ENCODE measurements around the gene ACACA. TPM values are rescaled to one million over a fixed set of nuclear protein-coding genes. Genes with fewer than 3 reads are reported as not detected.
A peak's percentile ranks its signal among the peaks of the same experiment; 100 is the strongest.

The ACACA gene
- total and polyA plus RNA-seq, 9 of the 15 experiments (the other 6 are each of a cell fraction or from before 2014, with no cell fraction given), result 35.9 to 135 (median 88.4) TPM

- TF ChIP-seq HES1 (IDR thresholded peaks at IDR 0.05; ENCODE audit: low read depth), result peak; percentile 93
- no peak for TF ChIP-seq GABPB2 (CRISPR knock-in tag; conservative IDR thresholded peaks at IDR 0.05)
- TF ChIP-seq, protein P1, sequence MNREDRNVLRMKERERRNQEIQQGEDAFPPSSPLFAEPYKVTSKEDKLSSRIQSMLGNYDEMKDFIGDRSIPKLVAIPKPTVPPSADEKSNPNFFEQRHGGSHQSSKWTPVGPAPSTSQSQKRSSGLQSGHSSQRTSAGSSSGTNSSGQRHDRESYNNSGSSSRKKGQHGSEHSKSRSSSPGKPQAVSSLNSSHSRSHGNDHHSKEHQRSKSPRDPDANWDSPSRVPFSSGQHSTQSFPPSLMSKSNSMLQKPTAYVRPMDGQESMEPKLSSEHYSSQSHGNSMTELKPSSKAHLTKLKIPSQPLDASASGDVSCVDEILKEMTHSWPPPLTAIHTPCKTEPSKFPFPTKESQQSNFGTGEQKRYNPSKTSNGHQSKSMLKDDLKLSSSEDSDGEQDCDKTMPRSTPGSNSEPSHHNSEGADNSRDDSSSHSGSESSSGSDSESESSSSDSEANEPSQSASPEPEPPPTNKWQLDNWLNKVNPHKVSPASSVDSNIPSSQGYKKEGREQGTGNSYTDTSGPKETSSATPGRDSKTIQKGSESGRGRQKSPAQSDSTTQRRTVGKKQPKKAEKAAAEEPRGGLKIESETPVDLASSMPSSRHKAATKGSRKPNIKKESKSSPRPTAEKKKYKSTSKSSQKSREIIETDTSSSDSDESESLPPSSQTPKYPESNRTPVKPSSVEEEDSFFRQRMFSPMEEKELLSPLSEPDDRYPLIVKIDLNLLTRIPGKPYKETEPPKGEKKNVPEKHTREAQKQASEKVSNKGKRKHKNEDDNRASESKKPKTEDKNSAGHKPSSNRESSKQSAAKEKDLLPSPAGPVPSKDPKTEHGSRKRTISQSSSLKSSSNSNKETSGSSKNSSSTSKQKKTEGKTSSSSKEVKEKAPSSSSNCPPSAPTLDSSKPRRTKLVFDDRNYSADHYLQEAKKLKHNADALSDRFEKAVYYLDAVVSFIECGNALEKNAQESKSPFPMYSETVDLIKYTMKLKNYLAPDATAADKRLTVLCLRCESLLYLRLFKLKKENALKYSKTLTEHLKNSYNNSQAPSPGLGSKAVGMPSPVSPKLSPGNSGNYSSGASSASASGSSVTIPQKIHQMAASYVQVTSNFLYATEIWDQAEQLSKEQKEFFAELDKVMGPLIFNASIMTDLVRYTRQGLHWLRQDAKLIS (CRISPR knock-in tag; IDR thresholded peaks at IDR 0.05), result no peak
- TF ChIP-seq DMBX1 (CRISPR knock-in tag; IDR thresholded peaks at IDR 0.05; ENCODE audit: borderline replicate concordance), result no peak
- TF ChIP-seq ZNF77 (CRISPR knock-in tag; IDR thresholded peaks at IDR 0.05), result no peak
- TF ChIP-seq, protein P2, sequence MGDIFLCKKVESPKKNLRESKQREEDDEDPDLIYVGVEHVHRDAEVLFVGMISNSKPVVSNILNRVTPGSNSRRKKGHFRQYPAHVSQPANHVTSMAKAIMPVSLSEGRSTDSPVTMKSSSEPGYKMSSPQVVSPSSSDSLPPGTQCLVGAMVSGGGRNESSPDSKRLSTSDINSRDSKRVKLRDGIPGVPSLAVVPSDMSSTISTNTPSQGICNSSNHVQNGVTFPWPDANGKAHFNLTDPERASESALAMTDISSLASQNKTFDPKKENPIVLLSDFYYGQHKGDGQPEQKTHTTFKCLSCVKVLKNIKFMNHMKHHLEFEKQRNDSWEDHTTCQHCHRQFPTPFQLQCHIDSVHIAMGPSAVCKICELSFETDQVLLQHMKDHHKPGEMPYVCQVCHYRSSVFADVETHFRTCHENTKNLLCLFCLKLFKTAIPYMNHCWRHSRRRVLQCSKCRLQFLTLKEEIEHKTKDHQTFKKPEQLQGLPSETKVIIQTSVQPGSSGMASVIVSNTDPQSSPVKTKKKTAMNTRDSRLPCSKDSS (IDR thresholded peaks at IDR 0.05; ENCODE audit: low read depth, partially characterized antibody), result no peak
- peak; percentile 53; the same call in 1 of the 2 replicates for TF ChIP-seq ARID2 (IDR thresholded peaks at IDR 0.05)
- TF ChIP-seq FOXA3 (CRISPR knock-in tag; conservative IDR thresholded peaks at IDR 0.05 in 1 of 2, IDR thresholded peaks at IDR 0.05 in 1 of 2), result no peak
- no peak for TF ChIP-seq TRIM25 (IDR thresholded peaks at IDR 0.05; ENCODE audit: borderline replicate concordance)
- TF ChIP-seq ZNF717 (CRISPR knock-in tag; IDR thresholded peaks at IDR 0.05), result no peak
- TF ChIP-seq, protein P3, sequence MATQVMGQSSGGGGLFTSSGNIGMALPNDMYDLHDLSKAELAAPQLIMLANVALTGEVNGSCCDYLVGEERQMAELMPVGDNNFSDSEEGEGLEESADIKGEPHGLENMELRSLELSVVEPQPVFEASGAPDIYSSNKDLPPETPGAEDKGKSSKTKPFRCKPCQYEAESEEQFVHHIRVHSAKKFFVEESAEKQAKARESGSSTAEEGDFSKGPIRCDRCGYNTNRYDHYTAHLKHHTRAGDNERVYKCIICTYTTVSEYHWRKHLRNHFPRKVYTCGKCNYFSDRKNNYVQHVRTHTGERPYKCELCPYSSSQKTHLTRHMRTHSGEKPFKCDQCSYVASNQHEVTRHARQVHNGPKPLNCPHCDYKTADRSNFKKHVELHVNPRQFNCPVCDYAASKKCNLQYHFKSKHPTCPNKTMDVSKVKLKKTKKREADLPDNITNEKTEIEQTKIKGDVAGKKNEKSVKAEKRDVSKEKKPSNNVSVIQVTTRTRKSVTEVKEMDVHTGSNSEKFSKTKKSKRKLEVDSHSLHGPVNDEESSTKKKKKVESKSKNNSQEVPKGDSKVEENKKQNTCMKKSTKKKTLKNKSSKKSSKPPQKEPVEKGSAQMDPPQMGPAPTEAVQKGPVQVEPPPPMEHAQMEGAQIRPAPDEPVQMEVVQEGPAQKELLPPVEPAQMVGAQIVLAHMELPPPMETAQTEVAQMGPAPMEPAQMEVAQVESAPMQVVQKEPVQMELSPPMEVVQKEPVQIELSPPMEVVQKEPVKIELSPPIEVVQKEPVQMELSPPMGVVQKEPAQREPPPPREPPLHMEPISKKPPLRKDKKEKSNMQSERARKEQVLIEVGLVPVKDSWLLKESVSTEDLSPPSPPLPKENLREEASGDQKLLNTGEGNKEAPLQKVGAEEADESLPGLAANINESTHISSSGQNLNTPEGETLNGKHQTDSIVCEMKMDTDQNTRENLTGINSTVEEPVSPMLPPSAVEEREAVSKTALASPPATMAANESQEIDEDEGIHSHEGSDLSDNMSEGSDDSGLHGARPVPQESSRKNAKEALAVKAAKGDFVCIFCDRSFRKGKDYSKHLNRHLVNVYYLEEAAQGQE (IDR thresholded peaks at IDR 0.05; ENCODE audit: borderline replicate concordance), result peak; percentile 86
- TF ChIP-seq, protein P3 (CRISPR knock-in tag; IDR thresholded peaks at IDR 0.05; ENCODE audit: low read depth), result no peak
Observed at GRCh38 chr17:37047631-37048104, 359.0 kb downstream of the ACACA start (continued).

Data from K562 (cell line).